Middle frontal gyrus (tissue), 1 donor: Measurements from ENCODE around the gene CHST4.
"Not testable (repeated sequence)": the region's sequence is repeated elsewhere in the genome, so short reads cannot be mapped to it uniquely, and the experiment has no call there.

Source experiments
- DNase-seq: peaks from one replicate; pipeline ENCODE4 v3.0.0-alpha.2; 2015; ENCODE audit warnings: low spot score; ENCODE audit errors: extremely low spot score

Gene CHST4

DNA sequence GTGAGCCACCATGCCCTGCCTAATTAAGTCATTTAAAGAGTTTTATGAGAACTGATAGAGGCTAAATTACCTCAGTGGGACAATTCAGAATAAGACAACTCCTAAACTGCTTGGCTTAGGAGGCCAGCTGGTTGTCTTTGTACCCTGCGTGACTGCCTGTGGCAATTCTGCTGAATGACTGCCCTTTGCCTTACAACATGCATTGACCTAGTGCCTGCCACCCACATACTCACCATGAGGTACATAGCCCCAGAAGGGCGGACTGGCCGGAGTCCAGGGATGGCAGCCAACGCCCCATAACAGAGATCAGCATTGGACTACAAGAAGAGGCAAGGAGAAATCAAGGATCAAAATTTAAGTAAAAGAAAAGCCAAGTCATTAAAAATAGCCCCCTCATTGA, 43.4 kb downstream of the CHST4 start:
- DNase-seq = no peak

DNA sequence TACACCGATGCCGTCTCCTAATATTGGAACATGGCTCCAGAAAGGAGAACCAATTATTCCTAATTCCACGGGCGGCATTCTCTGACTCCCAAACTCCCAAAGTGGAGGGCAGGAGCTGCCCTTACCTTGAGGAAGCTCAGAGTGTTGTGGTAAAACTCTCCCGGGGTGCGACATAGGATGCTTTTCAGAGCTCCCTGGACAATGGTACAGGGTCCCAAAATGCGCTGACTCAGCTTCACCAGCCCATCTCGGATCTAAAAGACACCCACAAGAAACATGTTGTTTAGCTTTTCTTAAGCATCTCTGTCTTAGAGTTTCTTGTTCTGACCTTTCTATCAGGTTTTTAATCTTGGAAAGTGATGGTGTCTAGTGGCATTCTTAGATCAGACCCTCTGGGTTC, 43.9 kb downstream of the CHST4 start:
- DNase-seq = no peak

DNA sequence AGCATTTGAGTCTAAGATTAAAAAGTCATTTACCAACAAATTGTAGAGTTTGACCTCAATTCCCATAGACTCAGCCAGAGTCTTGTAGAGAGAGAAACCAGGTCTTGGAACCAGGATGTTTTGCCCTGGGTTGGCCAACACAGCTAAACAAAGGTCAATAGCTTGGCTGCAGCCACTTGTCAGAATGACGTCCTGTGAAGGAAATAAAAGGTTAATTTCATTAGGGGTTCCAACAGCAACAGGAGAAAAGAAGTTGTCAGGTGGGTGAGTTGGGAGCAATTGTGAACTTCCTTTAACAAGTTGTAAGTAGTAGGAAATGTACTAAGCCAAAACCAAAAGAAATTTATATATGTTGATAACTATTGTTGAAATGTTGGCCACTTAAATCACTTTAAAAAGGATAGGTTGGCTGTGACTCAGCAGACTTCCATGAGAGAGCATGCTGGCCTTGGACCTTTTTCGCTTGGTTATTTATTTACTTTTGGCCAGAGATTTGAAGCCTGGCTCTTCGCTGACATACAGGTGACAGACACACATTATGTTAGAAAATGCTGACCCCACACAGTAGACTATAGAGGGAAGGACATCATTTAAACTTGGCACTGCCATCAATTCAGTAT, 46.4 kb downstream of the CHST4 start:
- DNase-seq = no peak

DNA sequence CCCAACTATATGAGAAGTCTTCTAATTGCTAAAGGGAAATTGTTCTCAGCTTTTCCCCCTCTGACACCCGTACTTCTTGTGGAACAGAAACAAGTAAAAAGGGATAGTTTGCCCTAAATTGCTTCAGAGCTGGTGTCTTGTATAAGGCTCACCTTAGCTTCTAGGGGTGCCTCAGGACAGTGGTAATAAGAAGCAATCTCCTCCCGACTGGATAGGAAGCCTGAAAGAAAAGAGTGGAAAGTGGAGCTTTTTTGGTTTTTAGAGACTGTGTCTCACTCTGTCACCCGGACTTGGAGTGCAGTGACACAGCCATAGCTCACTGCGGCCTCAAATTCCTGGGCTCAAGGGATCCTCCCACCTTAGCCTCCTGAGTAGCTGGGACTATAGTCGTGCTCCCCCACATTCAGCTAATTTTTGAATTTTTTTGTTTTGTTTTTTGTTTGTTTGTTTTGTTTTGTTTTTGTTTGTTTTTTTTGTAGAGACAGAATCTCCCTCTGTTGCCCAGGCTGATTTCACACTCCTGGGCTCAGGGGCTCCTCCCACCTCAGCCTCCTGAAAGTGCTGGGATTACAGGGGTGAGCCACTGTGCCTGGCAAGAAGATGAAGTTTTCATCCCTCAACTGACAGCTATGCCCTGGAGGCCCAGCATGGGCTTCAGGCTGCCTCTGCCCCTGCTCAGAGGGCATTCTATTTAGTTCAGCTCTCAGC, 47.3 kb downstream of the CHST4 start:
- DNase-seq = no peak

DNA sequence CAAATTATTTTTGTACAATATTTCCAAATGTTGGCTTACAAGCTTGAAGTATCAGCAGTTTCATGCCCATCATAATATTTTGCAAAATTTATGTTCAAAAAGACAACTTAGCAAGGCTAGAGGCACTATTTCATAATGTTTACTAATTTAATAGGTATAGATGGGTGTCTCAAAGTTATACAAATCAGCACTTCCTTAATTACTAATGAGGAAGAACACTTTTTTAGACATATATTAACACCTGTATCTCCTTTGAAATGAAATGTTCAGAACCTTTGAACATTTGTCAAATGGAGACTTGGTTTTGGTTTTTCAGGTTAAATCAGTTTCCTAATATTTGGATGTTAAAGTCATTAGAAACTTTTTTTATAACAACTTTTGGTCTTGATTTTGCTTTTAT, 48.5 kb downstream of the CHST4 start:
- DNase-seq = no peak

DNA sequence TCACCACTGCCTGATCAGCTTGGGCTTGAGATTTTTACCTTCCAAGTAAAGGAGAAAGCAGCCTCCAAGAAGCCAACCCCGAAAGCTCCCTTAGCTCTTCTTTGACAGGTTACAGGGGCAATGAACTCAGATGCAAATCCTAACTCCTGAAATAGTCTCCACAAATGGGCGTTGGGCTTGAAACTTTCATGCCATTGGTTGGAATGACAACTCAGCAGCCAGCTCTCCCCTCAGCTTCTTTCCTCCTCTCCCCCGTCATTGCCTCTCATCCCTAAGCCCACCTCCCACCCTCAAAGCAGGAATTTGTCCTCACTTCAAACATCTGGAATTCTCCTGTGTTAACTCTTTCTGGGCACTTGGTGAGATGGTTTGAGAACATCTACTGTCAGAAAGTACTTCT, 50.7 kb downstream of the CHST4 start, which contains the start of gene TAT:
Gene TAT, minus strand, starts transcription at position 122 of the 400 bp plus-strand sequence. CDS start 677 bp downstream, outside the sequence.
- DNase-seq = no peak

DNA sequence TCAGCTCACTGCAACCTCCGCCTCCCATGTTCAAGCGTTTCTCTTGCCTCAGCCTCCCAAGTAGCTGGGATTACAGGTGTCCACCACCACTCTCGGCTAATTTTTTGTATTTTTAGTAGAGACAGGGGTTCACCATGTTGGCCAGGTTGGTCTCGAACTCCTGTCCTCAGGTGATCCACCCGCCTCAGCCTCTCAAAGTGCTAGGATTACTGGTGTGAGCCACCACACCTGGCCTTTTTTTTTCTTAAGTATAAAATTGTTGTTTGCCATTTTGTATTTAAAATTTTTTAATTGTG, 56.3 kb downstream of the CHST4 start:
- DNase-seq = not testable (repeated sequence)

DNA sequence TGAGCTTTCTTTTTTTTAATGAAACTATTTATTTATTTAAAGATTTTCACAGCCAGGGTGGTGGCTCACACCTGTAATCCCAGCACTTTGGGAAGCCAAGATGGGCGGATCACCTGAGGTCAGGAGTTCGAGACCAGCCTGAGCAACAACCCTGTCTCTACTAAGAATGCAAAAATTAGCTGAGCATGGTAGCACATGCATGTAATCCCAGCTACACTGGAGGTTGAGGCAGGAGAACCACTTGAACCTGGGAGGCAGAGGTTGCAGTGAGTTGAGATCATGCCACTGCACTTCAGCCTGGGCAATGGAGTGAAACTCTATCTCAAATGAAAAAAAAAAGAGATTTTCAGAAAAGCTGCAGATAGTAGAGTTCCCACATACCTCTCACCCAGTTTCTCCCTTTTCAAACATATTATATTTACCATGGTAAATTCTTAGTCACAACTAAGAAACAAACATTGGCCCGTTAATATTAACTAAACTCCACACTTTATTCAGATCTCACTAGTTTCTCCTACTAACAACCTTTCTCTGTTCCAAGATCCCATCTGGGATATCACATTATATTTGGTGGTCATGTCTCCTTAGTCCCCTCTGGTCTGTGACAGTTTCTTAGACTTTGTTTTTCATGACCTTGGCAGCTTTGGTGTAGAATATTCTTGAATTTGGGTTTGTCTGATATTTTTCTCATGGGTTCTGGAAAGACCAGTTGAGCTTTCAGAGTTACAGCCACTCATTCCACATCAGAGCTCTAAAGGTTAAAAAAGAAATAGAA, 58.5 kb downstream of the CHST4 start:
- DNase-seq = no peak

DNA sequence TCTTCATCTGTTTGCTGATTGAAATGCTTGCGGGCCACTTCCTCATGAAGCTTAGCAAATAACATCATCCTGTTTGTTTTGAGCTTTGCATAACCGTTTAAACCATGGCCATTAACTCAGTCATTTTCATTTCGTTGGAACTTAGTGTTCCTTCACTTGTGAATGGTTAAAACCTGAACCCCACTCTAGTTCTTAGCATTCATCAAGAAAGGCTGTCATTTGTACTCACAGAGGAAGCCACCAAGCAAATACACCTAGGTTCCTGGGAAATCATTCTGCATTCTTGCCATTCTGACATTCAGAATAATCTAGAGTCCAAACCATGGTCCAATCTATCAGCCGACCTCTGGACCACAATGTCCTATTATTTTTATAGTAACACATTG, 59.1 kb downstream of the CHST4 start:
- no peak for DNase-seq
